ENCODE measurements around the gene ARFIP1. TPM values are rescaled to one million over a fixed set of nuclear protein-coding genes. Genes with fewer than 3 reads are reported as not detected.
A peak's percentile ranks its signal among the peaks of the same experiment; 100 is the strongest.

The ARFIP1 gene
- total RNA-seq, 4 donors from 2014 or later, result 27.3 to 44.0 (median 39.2) TPM

- Histone ChIP-seq H3K4me3 (no peak overlapping the region), H3K27ac (peak overlapping the region in 1 of 4 donors; percentile 45), H3K36me3 (no peaks in the 10 kb centered on the region), H3K9me3 (peaks cover 0 to 3% (median under 1%) of the 10 kb centered on the region in 4 donors), H3K27me3 (no peaks in the 10 kb centered on the region), H3K4me1 (peaks cover 0 to 18% (median 0%) of the 10 kb centered on the region in 4 donors)
- no peak for DNase-seq (ENCODE audit: low spot score in 2 of 2)
- 86 to 94% methylated on average over 1 of the region's 1 CpG for WGBS, 2 donors
- TF ChIP-seq CTCF (IDR thresholded peaks at IDR 0.05), result no peak
- TF ChIP-seq EP300 (IDR thresholded peaks at IDR 0.05), result no peak
- no peak for TF ChIP-seq POLR2A (IDR thresholded peaks at IDR 0.05)
These were observed 67.6 kb downstream of the ARFIP1 start for GRCh38 chr4:152847376-152847775.

GRCh38 chr4:152848508-152848907 is 68.8 kb downstream of the ARFIP1 start:
- DNase-seq (ENCODE audit: low spot score in 2 of 2), result no peak
- no peak for TF ChIP-seq POLR2A (IDR thresholded peaks at IDR 0.05)
- TF ChIP-seq EP300 (IDR thresholded peaks at IDR 0.05), result no peak
- TF ChIP-seq CTCF (IDR thresholded peaks at IDR 0.05), result no peak
- Histone ChIP-seq H3K36me3 (peaks cover 0 to 8% (median 0%) of the 10 kb centered on the region in 3 donors), H3K9me3 (peaks cover 0 to 14% (median 6%) of the 10 kb centered on the region in 4 donors), H3K4me3 (no peak overlapping the region), H3K27me3 (no peaks in the 10 kb centered on the region), H3K4me1 (peaks cover 0 to 15% (median 0%) of the 10 kb centered on the region in 4 donors), H3K27ac (no peak overlapping the region)
- 94% methylated on average over 3 of the region's 3 CpGs for WGBS, 2 donors

GRCh38 chr4:152849350-152849749 is 69.6 kb downstream of the ARFIP1 start:
- no peak overlapping the region for H3K27ac ChIP-seq
- no peak for TF ChIP-seq POLR2A (IDR thresholded peaks at IDR 0.05)
- TF ChIP-seq CTCF (IDR thresholded peaks at IDR 0.05), result no peak
- no peak for TF ChIP-seq EP300 (IDR thresholded peaks at IDR 0.05)
- peaks cover 0 to 9% (median 0%) of the 10 kb centered on the region in 4 donors for H3K4me1 ChIP-seq
- H3K9me3 ChIP-seq, result peaks cover 0 to 23% (median 9%) of the 10 kb centered on the region in 4 donors
- no peak for DNase-seq (ENCODE audit: low spot score in 2 of 2)
- no peaks in the 10 kb centered on the region for H3K27me3 ChIP-seq
- WGBS, 2 donors, result 84 to 87% methylated on average over 2 of the region's 2 CpGs
- H3K36me3 ChIP-seq, result peaks cover 0 to 8% (median 0%) of the 10 kb centered on the region in 3 donors
- no peak overlapping the region for H3K4me3 ChIP-seq

GRCh38 chr4:152850377-152850776 is 70.6 kb downstream of the ARFIP1 start:
- H3K4me1 ChIP-seq, result peaks cover 0 to 9% (median 0%) of the 10 kb centered on the region in 4 donors
- no peak for DNase-seq (ENCODE audit: low spot score in 2 of 2)
- no peak for TF ChIP-seq POLR2A (IDR thresholded peaks at IDR 0.05)
- TF ChIP-seq CTCF (IDR thresholded peaks at IDR 0.05), result no peak
- TF ChIP-seq EP300 (IDR thresholded peaks at IDR 0.05), result no peak
- peaks cover 0 to 30% (median 10%) of the 10 kb centered on the region in 4 donors for H3K9me3 ChIP-seq
- peaks cover 0 to 13% (median 0%) of the 10 kb centered on the region in 3 donors for H3K36me3 ChIP-seq
- H3K4me3 ChIP-seq, result no peak overlapping the region
- no peaks in the 10 kb centered on the region for H3K27me3 ChIP-seq
- H3K27ac ChIP-seq, result no peak overlapping the region
- WGBS, 2 donors, result 36 to 52% methylated on average over 4 of the region's 4 CpGs

- Histone ChIP-seq H3K27me3 (no peaks in the 10 kb centered on the region), H3K4me3 (no peak overlapping the region), H3K9me3 (peaks cover 0 to 30% (median 10%) of the 10 kb centered on the region in 4 donors), H3K36me3 (peaks cover 0 to 13% (median 0%) of the 10 kb centered on the region in 3 donors), H3K4me1 (peaks cover 0 to 9% (median 0%) of the 10 kb centered on the region in 4 donors), H3K27ac (no peak overlapping the region)
- WGBS, 2 donors, result 86 to 92% methylated on average over 1 of the region's 1 CpG
- DNase-seq (ENCODE audit: low spot score in 2 of 2), result no peak
- TF ChIP-seq EP300 (IDR thresholded peaks at IDR 0.05) (no peak), POLR2A (IDR thresholded peaks at IDR 0.05) (no peak), CTCF (IDR thresholded peaks at IDR 0.05) (no peak)
These were observed 71.5 kb downstream of the ARFIP1 start for GRCh38 chr4:152851226-152851625.
